GM19397 (cell line): ENCODE measurements around the gene TMTC2.
"Not testable (repeated sequence)": the region's sequence is repeated elsewhere in the genome, so short reads cannot be mapped to it uniquely, and the experiment has no call there.

ENCODE experiments used
- ATAC-seq: cut with Tn5 transposase; IDR thresholded peaks from one replicate; pipeline ENCODE4 v1.9.1; 2021; ENCODE audit warnings: mild to moderate bottlenecking, moderate library complexity; ENCODE audit not compliant: unreplicated experiment

The TMTC2 gene

DNA sequence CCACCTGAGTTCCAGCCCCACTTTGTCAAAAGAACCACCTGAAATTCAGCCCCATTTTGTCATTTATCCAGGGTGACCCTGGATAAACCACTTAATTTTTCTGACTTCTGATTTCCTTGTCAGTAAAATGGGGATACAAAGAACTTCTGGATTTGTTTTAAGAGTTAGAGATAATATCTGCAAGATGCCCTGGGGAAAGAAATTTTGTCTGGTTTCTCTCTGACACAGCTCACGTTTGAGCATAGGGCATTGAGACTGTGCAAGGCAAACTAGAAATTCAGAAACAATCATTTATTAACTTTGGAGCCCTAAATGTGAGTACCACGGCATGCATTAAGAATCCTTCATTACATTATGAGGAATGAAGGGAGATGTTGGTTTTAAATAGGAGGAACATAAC lies 37.2 kb downstream of the TMTC2 start:
- ATAC-seq: no peak

DNA sequence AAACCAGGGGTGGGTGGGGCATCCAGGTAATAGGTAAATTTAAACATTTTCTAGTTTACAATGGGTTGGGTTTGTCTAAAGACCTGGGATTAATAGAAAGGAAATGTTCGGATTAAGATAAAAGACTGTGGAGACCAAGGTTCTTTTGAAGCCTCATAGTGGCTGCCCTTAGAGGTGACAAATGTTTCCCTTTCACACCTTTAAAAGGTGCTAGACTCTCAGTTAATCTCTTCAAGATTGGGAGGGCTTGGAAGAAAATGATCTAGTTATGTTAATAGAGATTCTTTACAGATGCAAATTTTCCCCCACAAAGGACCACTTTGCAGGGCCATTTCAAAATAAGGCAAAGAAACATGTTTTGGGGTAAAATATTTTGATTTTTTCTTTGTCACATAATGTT lies 39.0 kb downstream of the TMTC2 start:
- no peak for ATAC-seq

GRCh38 chr12:82727886-82728285 lies 41.2 kb downstream of the TMTC2 start:
- ATAC-seq: no peak

DNA sequence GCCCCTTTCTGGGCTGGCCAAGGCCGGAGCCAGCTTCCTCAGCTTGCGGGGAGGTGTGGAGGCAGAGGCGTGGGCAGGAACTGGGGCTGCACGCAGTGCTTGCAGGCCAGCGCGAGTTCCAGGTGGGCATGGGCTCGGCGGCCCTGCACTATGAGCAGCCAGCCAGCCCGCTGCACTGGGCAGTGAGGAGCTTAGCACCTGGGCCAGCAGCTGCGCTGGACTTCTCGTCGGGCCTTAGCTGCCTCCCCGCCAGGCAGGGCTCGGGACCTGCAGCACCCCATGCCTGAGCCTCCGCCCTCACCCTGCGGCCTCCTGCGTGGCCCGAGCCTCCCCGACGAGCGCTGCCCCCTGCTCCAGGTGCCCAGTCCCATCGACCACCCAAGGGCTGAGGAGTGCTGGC lies 42.0 kb downstream of the TMTC2 start:
- ATAC-seq: no peak

DNA sequence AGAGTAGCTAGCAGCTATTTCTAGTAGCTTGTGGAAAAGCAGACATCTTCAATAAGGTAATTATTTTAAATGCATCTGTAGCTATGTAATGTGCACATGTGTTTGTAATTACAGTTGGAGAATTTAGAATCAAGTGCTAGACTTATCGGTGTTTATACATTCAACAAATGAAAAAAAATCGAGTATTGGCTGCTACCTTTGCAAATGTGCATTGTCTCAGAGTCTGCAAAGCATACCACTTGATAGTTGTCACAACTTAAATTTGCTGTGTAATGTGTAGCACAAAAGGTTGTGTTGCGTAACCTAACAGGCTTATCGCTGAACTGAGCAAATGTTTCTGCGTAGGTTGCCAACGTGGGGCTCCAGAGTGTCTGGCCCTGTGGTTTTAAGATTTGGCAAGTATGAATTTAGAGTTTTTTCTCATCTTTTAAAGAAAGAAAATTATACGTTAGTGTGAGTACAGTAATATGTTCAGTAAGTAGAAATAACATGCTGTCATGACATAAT lies 44.3 kb downstream of the TMTC2 start:
- ATAC-seq: no peak

GRCh38 chr12:82740129-82741000 lies 53.7 kb downstream of the TMTC2 start:
- ATAC-seq: no peak

DNA sequence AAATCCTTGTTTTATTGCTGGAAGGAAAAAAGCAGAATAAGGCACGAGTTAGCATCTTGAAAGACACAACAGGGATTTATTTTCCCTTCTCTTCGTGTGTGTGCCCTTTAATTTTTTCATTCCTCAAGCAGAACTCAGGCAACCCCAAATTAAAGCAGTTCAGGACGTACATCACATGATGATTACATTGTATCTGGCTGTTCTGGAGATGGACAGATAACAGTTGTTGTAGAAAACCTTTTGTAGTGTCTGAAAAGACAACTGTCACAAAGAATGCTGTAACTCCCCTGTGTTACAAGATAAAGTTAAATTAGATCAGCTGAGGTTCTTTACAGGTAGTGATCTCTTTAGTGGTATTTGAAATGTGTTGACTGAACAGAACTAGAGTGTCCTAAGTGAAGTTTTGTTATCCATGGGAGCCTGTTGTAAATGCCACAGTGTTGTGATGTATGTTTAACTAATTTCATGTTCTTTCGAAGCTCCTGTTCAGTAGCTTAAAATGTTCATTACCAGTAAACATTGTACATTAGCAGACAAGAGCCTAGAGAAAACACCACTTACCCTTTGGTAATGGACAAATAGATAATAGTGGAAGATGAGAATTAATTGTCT lies 58.5 kb downstream of the TMTC2 start:
- no peak for ATAC-seq

DNA sequence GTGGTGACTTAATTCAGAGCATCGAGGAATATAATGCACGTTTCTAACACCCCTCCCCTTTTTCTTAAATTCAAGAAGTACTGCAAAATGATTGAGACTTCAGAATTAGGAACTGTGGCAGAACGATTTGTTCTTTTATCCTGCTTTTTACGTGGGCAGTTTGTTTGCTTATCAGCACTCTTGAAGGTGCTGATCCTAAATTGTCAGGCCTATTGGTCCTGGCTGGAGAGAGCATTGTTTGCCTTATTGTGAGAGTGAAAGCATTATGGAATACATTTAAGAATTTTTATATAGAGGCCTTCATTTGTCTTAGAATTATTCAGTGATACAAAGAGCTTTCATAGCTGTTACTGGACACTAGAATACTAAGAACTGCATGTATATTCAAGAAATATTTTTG lies 59.1 kb downstream of the TMTC2 start:
- ATAC-seq: no peak

DNA sequence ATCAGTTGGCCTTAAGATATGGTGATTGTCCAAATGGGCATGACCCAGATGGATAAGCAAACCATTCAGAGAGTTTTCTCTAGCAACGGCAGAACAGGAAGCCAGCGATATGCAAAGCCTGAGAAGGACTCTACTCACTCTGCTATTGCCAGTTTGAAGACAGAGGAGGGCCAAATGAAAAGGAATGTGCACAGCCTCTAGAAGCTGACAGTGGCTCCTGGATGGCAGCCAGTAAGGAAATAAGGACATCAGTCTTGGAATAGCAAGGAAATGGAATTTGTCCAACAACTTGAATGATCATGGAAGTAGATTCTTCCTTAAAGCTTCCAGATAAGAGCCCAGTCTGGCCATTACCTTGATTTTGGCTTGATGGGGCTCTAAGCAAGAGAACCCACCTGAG lies 60.0 kb downstream of the TMTC2 start:
- no peak for ATAC-seq

GRCh38 chr12:82749015-82749414 lies 62.3 kb downstream of the TMTC2 start:
- no peak for ATAC-seq

GRCh38 chr12:82754856-82755255 lies 68.2 kb downstream of the TMTC2 start:
- no peak for ATAC-seq

GRCh38 chr12:82756303-82756702 lies 69.6 kb downstream of the TMTC2 start:
- ATAC-seq: no peak

- ATAC-seq: no peak
Observed at GRCh38 chr12:82757059-82757458, 70.4 kb downstream of the TMTC2 start.

GRCh38 chr12:82757656-82758055 lies 71.0 kb downstream of the TMTC2 start:
- no peak for ATAC-seq

GRCh38 chr12:82758749-82759330 lies 72.1 kb downstream of the TMTC2 start:
- ATAC-seq: no peak

DNA sequence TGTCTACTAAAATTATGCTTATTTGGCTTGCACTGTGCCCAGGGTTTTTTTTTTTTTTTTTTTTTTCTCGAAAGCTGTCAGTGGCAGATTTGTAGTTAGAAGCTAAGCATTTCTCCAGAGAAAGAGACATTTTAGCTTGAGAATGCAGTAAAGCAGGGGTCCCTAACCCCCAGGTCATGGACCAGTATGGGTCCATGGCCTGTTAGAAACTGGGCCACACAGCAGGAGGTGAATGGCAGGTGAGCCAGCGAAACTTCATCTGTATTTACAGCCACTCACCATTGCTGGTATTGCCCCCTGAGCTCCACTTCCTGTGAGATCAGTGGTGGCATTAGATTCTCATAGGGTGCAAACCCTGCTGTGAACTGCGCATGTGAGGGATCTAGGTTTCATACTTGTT lies 73.7 kb downstream of the TMTC2 start:
- ATAC-seq: no peak

GRCh38 chr12:82765206-82765605 lies 78.5 kb downstream of the TMTC2 start:
- ATAC-seq: not testable (repeated sequence)

GRCh38 chr12:82765971-82766705 lies 79.4 kb downstream of the TMTC2 start:
- no peak for ATAC-seq

- no peak for ATAC-seq
Observed at GRCh38 chr12:82774666-82775065, 88.0 kb downstream of the TMTC2 start.

- no peak for ATAC-seq
Observed at GRCh38 chr12:82780517-82780916, 93.8 kb downstream of the TMTC2 start.

DNA sequence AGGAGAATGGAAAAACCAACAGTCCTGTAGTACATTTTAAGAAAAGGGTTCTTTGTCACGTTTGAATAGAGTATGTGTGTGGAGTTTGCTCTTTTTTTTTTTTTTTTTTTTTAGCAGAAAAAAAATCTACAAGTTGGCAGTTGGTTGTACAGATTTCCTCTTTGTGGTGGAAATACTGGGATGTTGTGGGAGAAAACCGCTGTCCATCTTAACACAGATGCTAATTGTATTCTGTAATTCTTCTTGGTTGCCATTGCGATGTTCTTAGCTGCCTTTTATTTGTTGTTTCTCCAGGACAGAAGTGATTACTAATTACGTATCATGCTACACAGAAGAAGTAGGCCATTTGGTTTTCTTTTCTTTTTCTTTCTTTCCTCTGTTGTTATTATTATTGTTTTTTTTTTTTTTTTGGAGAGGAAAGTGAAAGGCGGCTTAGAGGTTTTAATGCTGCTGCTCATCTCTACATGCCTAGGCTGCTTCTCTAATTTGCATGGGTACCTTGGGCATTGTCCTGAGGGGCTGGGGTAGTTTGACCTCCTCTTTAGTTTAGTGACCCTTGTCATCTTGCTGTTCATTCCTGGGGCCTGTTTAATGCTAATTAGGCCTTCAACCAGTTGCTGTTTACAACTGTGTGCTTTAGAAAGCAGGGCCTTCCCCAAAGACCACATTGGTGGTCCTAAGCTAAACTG lies 94.7 kb downstream of the TMTC2 start:
- no peak for ATAC-seq
